Measurements from ENCODE around the gene PCBP4.

The PCBP4 gene

GRCh38 chr3:51908026-51908425 lies 59.2 kb downstream of the PCBP4 start:
- TF ChIP-seq CTCF (conservative IDR thresholded peaks at IDR 0.05; ENCODE audit: low read depth, low read length): no peak
- H3K4me3 ChIP-seq (ENCODE audit: low read length): no peak overlapping the region
- no peak for DNase-seq (ENCODE audit: low read depth)
